Brain pericyte (primary cell): ENCODE measurements around the gene CARHSP1.
"Not testable (repeated sequence)": the region's sequence is repeated elsewhere in the genome, so short reads cannot be mapped to it uniquely, and the experiment has no call there.

Experiments used
- DNase-seq: peaks from one replicate; pipeline ENCODE4 v3.0.0-alpha.2; 2012; ENCODE audit warnings: low read depth, low spot score

Gene CARHSP1

DNA sequence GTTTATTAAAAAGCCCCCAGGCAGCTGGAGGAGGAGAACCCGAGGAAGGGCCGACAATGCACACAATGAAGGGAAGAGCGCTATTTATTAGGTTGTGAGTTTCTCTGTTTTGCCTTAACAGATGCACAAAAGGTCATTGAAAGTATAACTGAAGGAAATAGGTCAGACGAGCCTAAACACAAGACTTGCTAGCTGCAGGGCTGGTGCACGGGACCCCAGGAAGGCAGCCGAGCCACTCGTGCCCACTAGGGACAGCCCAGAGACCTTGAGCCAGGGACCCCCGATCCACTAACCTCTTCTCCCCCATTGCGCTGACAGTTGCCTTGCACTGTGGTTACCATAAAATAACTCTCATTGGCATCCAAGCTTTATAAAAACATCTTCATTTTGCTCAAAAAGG lies 24.6 kb upstream of the CARHSP1 start:
- DNase-seq, result no peak

GRCh38 chr16:8892101-8892575 lies 23.3 kb upstream of the CARHSP1 start:
- no peak for DNase-seq

DNA sequence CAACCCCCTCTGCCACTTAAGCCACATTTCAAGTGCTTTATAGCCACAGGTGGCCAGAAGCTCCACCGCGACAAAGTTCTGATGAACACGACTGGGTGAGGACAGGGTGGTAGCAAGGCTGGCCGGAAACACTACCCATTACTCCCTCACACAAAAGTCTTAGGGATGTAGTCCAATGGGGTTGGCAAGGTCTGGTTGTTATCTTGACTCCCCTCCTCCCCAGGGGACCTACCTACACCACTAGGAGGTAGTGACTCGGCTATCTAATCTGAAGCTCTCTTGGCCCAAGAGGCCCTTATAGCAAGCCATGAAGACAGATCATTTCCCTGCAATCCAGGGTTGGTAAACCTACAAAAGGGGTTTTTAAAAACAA lies 21.7 kb upstream of the CARHSP1 start:
- no peak for DNase-seq

DNA sequence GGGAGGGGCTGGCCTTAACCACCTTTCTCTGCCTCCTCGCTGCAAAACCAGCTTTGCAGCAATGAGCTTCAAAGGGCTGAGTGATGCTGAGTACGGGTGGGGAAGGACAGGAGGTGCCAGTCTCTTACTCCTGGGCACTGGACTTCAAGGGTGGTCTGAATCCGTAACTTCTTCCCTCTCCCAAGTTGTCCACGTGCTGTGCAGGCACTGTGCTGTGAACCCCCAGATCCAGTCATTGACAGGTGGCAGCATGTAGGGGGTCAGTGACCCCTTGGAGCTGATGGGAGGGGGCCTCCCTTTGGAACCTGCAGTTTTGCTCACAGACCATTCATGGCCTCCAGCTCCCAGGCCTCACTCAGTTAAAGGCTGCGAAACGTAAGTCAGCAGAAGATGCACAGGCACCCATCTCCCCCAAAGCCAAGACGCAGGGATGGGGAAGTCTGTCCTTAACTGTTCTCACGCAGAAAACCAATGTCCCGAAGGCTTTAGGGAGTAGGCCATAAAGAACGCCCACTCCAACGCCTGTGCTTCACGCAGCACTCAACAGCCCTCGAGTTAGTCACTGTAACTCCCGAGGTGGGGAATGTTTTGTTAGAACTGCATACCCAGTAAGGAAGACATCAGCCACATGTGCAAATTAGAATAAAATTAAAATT lies 21.2 kb upstream of the CARHSP1 start:
- no peak for DNase-seq

DNA sequence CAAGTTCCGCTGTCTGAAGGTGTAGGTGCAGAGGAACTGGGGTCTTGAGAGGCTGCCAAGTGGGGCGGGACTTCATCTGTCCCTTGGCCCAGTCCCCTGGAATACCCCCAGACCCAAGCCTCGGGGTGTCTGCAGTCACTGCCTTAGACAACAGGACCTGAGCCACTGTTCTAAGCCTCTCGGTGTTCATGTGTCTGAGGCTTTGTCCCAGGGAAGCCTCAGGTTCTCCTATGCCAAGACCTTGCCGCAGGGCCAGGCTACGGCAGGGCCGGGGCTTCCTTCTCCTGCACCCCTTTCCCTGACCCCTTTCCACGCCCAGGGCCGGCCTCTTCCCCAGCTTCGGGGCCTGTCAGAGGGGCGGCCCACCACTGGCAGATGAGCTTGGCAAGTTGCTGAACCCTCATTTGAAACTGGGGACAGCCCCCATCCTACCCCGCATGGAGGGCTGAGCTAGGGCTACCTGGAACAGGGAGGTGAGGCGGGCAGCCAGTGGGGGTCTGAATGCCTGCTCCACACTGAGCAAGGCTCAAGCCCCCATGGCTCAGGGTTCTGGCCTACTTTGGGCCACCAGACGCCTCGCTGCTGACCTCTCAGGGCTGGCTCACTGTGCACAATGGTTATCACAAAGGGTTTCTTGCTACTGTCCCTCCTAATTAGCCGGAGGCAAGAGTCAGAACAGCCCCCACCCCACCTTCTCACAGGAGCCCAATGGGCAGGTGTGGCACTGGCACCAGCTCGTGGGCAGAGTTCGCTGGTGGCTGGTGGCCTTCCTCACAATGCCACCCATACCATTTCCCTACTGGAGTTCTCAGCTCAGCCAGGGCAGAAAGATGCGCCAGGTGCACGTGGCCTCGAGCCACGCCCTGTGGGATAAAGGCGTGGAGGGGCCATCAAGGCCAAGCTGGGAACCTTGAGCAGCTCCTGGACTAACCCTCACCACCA lies 20.4 kb upstream of the CARHSP1 start:
- no peak for DNase-seq

- no peak for DNase-seq
Measured at GRCh38 chr16:8887952-8888560, 19.2 kb upstream of the CARHSP1 start.

DNA sequence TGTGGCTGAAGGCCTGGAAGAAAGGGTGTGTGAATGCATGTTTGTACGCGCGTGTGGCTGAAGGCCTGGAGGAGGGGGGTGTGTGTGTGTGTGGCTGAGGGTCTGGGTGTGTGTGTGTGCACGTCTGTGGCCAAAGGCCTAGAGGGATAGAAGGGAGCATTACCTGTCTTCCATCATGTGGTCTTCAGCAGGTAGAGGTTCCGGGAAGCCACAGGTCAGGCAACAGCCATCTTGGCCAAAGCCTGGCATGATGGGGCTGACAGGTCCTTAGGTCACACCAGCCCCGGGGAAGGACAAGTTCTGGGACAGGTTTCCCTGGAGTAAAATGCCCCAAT lies 18.6 kb upstream of the CARHSP1 start:
- DNase-seq, result no peak

DNA sequence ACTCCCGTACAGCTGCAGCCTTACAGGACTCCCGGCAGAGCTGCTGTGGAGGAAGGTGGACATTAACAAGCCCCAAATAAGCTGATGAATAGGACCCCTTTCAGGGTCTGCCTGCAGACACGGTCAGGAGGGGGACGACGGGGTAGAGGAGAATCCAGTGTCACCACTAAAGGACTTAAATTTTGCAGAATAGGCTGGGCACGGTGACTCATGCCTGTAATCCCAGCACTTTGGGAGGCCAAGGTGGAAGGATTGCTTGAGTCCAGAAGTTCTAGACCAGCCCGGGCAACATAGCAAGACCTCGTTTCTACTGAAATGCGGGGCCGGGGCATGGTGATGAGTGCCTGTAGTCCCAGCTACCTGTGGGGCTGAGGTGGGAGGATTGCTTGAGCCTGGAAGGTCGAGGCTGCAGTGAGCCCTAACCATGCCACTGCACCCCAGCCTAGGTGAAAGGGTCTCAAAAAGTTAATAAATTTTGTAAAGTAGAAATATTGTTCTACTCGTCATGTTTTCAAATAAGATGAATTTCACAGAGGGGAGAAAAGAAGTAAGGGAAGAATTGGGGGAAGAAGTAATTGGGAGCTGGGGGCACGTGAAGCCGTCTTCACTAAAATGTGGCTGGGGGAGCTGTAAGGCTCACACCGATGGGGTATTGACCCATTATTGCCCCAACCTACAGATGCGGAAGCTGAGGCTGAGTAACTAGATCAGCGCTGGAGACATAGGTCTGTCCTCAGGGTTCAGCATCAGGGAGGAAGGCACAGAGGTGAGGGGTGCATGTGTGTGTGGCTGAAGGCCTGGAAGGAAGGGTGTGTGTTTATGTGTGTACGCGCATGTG lies 18.0 kb upstream of the CARHSP1 start:
- DNase-seq, result no peak

DNA sequence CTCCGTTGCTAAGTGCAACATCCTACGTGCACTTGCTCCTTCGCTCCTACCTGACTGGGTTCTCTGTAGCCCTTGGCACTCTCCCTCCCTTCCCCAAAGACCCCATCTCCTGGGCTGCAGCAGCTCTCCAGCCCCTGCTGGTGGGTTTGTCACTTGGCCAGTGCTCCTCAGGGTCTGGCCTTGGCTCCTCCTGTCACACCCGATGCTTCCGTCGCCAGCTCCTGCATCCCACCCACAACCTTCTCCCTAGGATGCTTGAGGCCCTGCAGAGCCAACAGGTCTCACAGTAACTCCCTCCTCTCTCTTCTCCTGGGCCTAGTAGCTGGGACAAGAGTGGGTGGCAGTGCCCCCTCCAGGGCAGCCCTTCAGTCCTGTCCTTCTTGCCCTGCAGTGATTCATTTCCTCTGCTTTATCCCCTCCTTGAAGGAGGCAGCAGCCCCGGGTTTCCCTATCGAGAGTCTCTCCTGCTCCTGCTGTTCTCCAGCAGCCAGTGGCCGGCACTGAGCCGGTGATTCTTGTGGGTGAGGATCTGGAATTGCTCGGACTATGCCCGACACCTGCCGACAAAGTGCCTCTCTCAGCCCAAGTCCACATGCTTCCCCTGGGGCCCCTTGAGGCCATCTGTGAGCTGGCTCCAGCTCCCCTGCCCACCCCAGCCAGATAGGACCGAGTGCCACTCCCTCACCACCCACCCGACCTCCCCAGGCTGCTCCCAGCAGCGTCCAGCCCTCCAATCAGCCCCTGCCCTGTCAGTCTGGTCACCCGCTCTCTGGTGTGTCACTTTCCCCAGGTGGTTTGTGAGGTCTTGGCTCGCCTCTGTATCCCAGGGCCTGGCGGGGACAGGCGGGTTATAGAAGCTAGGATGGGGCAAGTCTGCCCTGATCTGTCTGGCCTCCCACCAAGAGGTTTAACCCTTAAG lies 17.1 kb upstream of the CARHSP1 start:
- DNase-seq, result no peak

DNA sequence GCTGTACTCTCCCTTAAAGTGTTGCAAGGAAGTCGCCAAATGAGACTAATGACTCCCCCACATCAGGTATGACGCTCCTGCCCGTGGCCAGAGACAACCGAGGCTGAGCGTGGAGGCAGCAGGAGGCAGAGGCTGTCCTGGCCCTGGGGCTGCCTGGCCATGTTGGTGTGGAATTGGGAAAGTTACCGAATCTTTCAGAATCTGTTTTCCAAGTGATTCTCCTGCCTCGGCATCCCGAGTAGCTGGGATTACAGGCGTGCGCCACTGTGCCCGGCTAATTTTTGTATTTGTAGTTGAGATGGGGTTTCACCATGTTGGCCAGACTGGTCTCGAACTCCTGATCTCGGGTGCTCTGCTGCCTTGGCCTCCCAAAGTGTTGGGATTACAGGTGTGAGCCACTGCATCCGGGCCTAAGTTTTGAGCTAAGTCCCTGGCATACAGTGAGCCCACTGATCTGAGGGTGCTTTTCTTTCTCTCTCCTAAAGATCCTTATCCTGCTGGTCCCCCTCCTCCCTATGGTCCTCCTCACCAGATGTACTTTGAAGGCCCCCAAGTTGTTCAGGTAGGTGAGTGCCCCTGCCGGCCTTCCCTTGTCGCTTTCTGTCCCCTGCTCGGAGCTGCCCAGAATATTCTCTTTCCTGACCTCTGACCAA lies 14.0 kb upstream of the CARHSP1 start:
- no peak for DNase-seq

DNA sequence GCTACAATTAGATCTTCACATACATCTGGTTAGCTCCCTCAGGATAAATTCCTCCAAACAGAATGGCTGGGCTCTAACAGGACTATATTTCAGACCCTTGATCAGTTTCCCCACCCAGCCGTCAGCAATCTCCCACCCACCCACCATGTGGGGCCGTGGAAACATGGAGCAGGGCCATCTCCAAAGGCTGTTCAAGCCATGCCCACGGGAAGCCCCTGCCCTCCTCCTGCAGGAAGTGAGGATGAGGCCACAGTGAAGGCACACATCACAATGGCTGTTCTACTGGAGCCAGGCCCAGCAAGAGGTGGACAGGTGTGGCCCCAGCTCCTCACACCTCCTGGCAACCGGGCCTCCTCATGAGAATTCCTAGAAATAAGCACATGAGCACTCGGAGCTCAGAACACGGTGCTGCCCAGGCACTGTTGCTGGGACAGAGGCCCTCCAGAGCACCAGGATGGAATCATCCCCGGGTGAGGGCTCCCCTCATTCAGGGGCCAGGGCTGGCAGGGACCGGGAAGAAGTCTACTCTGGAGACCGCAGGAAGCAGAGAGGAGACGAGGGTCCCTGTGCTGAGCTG lies 13.3 kb upstream of the CARHSP1 start, which contains the start of gene LITAFD:
Gene LITAFD, plus strand, starts transcription at position 311 of the 577 bp plus-strand sequence. CDS start 2,005 bp downstream, outside the sequence.
- no peak for DNase-seq

DNA sequence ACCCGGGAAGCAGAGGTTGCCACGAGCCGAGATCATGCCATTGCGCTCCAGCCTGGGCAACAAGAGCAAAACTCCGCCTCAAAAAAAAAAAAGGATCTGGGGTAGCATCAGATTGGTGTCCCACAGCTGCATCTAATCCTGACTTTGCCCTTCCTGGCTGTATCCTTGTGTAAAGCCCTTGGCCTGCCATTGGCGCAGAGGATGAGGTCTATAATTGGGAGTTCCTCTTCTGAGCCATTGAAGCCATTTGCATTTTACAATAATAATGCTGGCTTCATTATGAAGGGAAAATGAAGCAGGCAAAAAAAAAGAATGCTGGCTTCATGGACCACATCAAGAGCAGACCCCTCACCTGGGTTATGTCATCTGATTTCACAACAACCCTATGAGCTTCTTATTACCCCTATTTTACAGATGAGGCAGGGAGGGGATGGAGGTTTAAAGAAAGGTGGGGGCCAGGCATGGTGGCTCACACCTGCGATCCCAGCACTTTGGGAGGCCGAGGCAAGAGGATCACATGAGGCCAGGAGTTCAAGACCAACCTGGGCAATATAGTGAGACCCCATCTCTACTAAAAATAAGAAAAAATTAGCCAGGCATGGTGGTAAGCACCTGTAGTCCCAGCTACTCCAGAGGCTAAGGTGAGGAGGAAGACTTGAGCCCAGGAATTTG lies 12.2 kb upstream of the CARHSP1 start:
- DNase-seq, result no peak

- no peak for DNase-seq
Measured at GRCh38 chr16:8878523-8878911, 9.7 kb upstream of the CARHSP1 start.

- no peak for DNase-seq
Measured at GRCh38 chr16:8877894-8878522, 9.2 kb upstream of the CARHSP1 start.

DNA sequence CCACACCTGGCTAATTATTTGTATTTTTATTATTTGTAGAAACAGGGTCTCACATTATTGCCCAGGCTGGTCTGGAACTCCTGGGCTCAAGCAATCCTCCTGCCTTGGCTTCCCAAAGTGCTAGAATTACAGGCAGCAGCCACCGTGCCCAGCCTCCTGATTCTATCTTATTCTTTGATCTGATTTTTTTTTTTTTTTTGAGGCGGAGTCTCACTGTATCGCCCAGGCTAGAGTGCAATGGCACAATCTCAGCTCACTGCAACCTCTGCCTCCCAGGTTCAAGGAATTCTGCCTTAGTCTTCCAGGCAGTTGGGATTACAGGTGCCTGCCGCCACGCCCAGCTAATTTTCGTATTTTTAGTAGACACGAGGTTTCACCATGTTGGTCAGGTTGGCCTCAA lies 6.5 kb upstream of the CARHSP1 start:
- DNase-seq, result not testable (repeated sequence)

- no peak for DNase-seq
Measured at GRCh38 chr16:8874388-8874787, 5.6 kb upstream of the CARHSP1 start.

GRCh38 chr16:8873866-8874195 lies 5.0 kb upstream of the CARHSP1 start:
- DNase-seq, result not testable (repeated sequence)

GRCh38 chr16:8872967-8873865 lies 4.4 kb upstream of the CARHSP1 start:
- DNase-seq, result no peak
